ENCODE measurements around the gene MKS1. TPM values are rescaled to one million over a fixed set of nuclear protein-coding genes. Genes with fewer than 3 reads are reported as not detected.

The MKS1 gene
- total and polyA plus RNA-seq, 2 of the 8 experiments (the other 6 are each of a cell fraction or from before 2014, with no cell fraction given): 12.0 to 21.7 TPM

DNA sequence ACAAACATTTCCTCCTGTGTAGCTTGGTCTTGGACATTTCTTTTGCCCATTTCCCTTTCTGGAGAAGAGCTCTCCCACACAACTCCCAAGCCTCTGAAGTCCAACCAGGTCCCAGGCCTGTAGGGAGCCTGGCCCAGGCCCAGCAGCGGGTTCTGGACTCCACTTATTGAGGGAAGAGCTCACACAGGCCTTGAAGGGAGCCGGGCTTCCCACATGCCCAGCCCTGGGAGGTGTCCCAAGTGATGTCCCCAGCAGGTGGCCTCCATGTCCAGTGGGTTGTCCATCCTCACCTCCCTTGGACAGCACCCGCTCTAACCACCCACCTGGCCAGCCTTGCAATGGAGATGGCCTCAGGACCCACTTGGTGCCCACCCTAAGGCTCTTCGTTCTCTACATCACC lies 32.5 kb downstream of the MKS1 start (continued):
- no peak for TF ChIP-seq RNF2 (IDR thresholded peaks at IDR 0.05; ENCODE audit: borderline replicate concordance, low read depth, low read length, missing control alignments, poor library complexity, severe bottlenecking)

Measured in H1 (cell line).